HG03442 (cell line): ENCODE data around the gene LRRC71.

Source experiments
- ATAC-seq: cut with Tn5 transposase; IDR thresholded peaks from one replicate; pipeline ENCODE4 v1.9.1; 2021; ENCODE audit warnings: mild to moderate bottlenecking, moderate library complexity; ENCODE audit not compliant: unreplicated experiment

LRRC71 gene

GRCh38 chr1:156905176-156905575, 15.3 kb upstream of the LRRC71 start:
- ATAC-seq = no peak

GRCh38 chr1:156905651-156906050, 14.8 kb upstream of the LRRC71 start:
- no peak for ATAC-seq

- no peak for ATAC-seq
Observed at GRCh38 chr1:156906206-156906906, 14.1 kb upstream of the LRRC71 start.

DNA sequence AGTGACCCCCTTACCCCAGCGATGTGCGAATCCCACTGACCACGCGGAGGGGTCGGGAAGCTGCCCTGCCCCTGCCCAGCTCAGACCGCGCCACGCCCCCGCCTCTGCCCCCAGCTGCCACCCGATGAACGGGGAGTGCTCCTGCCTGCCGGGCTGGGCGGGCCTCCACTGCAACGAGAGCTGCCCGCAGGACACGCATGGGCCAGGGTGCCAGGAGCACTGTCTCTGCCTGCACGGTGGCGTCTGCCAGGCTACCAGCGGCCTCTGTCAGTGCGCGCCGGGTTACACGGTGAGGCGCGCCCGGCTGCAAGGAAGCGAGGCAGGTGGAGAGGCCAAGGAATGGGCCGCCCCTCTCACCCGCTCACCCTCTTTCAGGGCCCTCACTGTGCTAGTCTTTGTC, 11.9 kb upstream of the LRRC71 start:
- no peak for ATAC-seq

DNA sequence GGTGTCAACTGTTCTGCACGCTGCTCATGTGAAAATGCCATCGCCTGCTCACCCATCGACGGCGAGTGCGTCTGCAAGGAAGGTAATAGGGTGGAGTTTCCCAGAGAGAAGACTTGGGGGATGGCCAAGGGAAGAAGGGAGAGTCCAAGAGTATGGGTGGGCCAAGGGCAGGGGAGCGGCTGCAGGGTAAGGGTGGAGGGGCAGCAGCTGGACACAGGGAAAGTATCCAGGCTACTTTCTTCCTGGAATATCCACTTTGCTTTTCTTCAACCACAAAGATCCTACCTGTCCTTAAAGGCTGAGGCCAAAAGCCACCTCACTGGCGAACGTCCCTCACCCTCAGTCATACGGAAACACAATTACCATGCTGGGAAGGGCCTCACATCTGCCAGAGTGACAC, 11.5 kb upstream of the LRRC71 start:
- ATAC-seq = no peak

GRCh38 chr1:156909671-156910070, 10.8 kb upstream of the LRRC71 start:
- no peak for ATAC-seq

DNA sequence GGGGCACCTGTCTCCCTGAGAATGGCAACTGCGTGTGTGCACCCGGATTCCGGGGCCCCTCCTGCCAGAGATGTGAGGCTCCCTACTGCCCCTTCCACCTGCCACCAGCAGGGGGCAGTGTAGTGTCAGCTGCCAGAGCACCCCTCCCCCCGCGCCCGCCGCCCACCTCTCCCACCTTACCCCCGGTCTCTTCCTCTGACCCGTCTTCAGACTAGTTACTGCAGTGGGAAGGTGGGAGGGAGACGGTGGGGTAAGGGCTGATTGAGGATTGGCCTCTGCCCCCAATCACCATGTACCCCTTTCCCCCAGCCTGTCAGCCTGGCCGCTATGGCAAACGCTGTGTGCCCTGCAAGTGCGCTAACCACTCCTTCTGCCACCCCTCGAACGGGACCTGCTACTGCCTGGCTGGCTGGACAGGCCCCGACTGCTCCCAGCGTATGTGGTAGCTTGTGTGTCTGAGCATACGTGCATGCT, 10.1 kb upstream of the LRRC71 start:
- no peak for ATAC-seq

- no peak for ATAC-seq
Observed at GRCh38 chr1:156911577-156912298, 8.7 kb upstream of the LRRC71 start.

DNA sequence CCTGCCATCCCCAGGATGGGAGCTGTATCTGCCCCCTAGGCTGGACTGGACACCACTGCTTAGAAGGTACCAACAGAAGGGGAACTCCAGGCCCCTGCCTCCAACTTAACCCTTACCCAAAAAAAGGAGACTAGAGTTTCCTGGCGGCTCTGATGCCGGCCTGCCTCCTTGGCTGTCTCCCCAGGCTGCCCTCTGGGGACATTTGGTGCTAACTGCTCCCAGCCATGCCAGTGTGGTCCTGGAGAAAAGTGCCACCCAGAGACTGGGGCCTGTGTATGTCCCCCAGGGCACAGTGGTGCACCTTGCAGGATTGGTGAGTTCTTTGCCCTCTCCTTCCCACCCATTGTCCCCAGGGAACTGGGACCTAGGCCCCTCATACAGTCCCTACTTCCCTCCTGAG, 8.1 kb upstream of the LRRC71 start:
- ATAC-seq = no peak

- ATAC-seq = no peak
Observed at GRCh38 chr1:156912861-156913808, 7.3 kb upstream of the LRRC71 start.

- no peak for ATAC-seq
Observed at GRCh38 chr1:156913809-156914387, 6.5 kb upstream of the LRRC71 start.

- no peak for ATAC-seq
Observed at GRCh38 chr1:156914440-156914856, 6.0 kb upstream of the LRRC71 start.

GRCh38 chr1:156921053-156921529, 659 bp downstream of the LRRC71 start:
- no peak for ATAC-seq

DNA sequence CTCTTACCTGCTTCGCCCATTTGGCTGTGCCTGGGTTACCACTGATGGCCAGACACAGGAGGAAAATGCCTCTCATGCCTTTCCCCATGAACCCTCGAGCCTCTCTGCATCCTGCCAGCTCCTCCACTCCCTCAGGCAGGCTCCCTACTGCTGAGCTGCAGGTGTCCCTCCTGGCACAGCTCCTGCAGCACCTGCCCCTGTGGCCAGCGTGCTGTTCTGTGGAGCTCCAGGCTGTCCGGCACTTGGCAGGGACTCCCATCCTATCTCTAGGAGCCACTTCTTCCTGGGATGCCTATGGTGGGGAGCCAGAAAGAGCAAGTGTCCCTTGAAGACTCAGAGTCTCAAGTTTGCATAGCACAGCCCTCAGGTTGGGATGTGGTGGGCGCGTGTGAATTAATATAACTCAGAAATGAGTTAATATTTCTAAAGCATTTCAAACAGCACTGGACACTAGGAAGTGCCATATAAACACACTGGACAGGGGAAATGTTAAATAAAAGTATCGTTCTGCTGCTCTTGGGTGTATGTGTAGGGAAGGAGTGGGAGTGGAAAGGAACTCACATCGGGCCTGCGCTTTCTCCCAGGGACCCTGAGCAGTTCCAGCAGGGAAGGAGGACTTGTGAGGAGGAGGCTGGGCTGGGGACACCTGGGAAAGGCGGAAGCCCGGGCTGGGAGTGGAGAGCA, 2.7 kb downstream of the LRRC71 start:
- ATAC-seq = no peak

- no peak for ATAC-seq
Observed at GRCh38 chr1:156923670-156924477, 3.4 kb downstream of the LRRC71 start.

GRCh38 chr1:156924478-156925153, 4.2 kb downstream of the LRRC71 start:
- ATAC-seq = no peak

DNA sequence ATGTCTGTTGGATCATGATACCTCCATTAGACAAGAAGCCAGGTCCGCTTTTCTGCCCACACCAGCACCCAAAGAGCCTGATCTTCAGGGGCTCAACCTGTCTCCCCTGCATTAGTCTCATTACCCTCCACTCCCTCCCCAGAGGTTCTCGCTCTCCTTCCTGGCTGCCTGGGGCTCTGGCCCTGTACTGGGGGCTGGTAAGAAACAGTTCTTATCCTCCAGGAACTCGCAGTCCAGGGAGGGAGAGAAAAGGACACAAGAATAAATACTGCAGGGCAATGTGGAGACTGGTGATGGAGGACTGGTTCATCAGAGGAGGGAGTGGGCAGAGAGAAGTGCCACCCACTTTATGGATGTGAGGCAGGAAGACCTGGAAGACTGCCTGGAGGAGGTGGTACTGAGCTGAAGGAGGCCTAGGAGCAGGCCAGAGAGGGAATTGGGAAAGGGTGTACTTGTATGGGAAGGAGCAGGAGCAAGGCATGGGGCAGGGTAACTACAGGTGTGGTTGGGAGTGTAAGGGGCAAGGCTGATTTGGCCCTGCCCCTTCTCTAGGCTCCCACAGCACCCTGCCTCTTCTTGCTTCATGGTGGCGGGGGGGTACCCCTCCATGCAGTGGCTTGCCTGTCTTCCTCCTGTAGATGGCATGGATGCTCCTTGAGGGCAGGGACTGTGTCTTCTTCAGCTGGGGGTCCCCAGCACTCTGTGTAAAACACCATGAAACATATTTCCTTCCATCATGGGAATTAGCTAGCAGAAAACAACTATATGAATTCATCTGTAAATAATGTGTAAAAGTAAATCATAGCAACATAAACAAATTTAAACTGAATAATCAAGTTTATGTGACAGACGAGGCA, 5.0 kb downstream of the LRRC71 start:
- no peak for ATAC-seq

GRCh38 chr1:156926175-156926574, 5.7 kb downstream of the LRRC71 start:
- ATAC-seq = no peak
